Vagina (tissue), 2 donors: ENCODE data around the gene SLC9A5.

ENCODE experiments used
- POLR2A ChIP-seq, 2 donors: fragments of 450-650 bp; IDR thresholded peaks; one replicate each; pipeline ENCODE4 v1.6.1; 2017; ENCODE audit warnings: antibody characterized with exemption in 2 of 2, mild to moderate bottlenecking in 2 of 2, moderate library complexity in 2 of 2
- POLR2AphosphoS5 ChIP-seq, 2 donors: sonication (generic); formaldehyde crosslinking; IDR thresholded peaks; one replicate each; pipeline ENCODE4 v1.9.0; 2017; ENCODE audit warnings: antibody characterized with exemption in 2 of 2, mild to moderate bottlenecking in 2 of 2, low read depth in 1 of 2; ENCODE audit not compliant: insufficient read depth in 1 of 2

GRCh38 chr16:67286441-67287235 is 37.9 kb downstream of the SLC9A5 start:
- TF ChIP-seq POLR2A (IDR thresholded peaks at IDR 0.05) (no peak), POLR2AphosphoS5 (IDR thresholded peaks at IDR 0.05; ENCODE audit: insufficient read depth in 1 of 2, low read depth in 1 of 2) (no peak)
